ENCODE data around the gene PLIN3. TPM values are rescaled to one million over a fixed set of nuclear protein-coding genes. Genes with fewer than 3 reads are reported as not detected.
"Not testable (repeated sequence)": the region's sequence is repeated elsewhere in the genome, so short reads cannot be mapped to it uniquely, and the experiment has no call there.

Gene PLIN3
- total RNA-seq, 1 experiment from 2014 or later: 104 TPM

- ChIA-PET POLR2A (ENCODE audit: unreplicated experiment) (no interaction called here), CTCF (no interaction called here)
- no peak for DNase-seq
- no peaks in the 10 kb centered on the region for H3K79me2 ChIP-seq (ENCODE audit: low read depth)
- intact Hi-C loops (cut with micrococcal nuclease; ENCODE audit: unreplicated experiment): no loop called here
- H3K9me2 ChIP-seq (ENCODE audit: insufficient read depth): no peaks in the 10 kb centered on the region
- BruUV-seq (replicated peaks): no TSS peak
- H4K20me1 ChIP-seq (ENCODE audit: insufficient read depth): no peaks in the 10 kb centered on the region
- H3K4me2 ChIP-seq: no peak overlapping the region
- H3K36me3 ChIP-seq (ENCODE audit: low read depth): no peaks in the 10 kb centered on the region
- 0 out of 2 replicates have a peak, but pooled peaks cover under 1% of the 10 kb centered on the region for H3K4me1 ChIP-seq (replicated peaks; ENCODE audit: insufficient read depth)
- H3F3A ChIP-seq (ENCODE audit: insufficient read depth, low read depth): peaks cover 11% of the 10 kb centered on the region
- no peak for TF ChIP-seq EZH2 (IDR thresholded peaks at IDR 0.05; ENCODE audit: low read depth)
- TF ChIP-seq, protein P1, sequence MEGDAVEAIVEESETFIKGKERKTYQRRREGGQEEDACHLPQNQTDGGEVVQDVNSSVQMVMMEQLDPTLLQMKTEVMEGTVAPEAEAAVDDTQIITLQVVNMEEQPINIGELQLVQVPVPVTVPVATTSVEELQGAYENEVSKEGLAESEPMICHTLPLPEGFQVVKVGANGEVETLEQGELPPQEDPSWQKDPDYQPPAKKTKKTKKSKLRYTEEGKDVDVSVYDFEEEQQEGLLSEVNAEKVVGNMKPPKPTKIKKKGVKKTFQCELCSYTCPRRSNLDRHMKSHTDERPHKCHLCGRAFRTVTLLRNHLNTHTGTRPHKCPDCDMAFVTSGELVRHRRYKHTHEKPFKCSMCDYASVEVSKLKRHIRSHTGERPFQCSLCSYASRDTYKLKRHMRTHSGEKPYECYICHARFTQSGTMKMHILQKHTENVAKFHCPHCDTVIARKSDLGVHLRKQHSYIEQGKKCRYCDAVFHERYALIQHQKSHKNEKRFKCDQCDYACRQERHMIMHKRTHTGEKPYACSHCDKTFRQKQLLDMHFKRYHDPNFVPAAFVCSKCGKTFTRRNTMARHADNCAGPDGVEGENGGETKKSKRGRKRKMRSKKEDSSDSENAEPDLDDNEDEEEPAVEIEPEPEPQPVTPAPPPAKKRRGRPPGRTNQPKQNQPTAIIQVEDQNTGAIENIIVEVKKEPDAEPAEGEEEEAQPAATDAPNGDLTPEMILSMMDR (conservative IDR thresholded peaks at IDR 0.05): no peak
- H3K9me3 ChIP-seq (ENCODE audit: insufficient read depth, low read depth): no peaks in the 10 kb centered on the region
- H3K27me3 ChIP-seq (ENCODE audit: insufficient read depth, low read depth): no peaks in the 10 kb centered on the region
- H2AFZ ChIP-seq: no peak overlapping the region
- H3K27ac ChIP-seq: no peak overlapping the region
- H3K4me3 ChIP-seq: no peak overlapping the region
These were observed 60.3 kb downstream of the PLIN3 start for GRCh38 chr19:4807188-4807587.

- Histone ChIP-seq H3K79me2 (ENCODE audit: low read depth) (no peaks in the 10 kb centered on the region), H3K9me3 (ENCODE audit: insufficient read depth, low read depth) (no peaks in the 10 kb centered on the region), H3K27me3 (ENCODE audit: insufficient read depth, low read depth) (no peaks in the 10 kb centered on the region), H3K4me1 (replicated peaks; ENCODE audit: insufficient read depth) (peaks cover 9% of the 10 kb centered on the region), H2AFZ (no peak overlapping the region), H3K36me3 (ENCODE audit: low read depth) (no peaks in the 10 kb centered on the region), H3F3A (ENCODE audit: insufficient read depth, low read depth) (0 out of 2 replicates have a peak, but pooled peaks cover 7% of the 10 kb centered on the region), H3K9me2 (ENCODE audit: insufficient read depth) (no peaks in the 10 kb centered on the region), H3K4me3 (no peak overlapping the region), H3K4me2 (no peak overlapping the region), H3K27ac (no peak overlapping the region), H4K20me1 (ENCODE audit: insufficient read depth) (no peaks in the 10 kb centered on the region)
- no peak for DNase-seq
- POLR2A ChIA-PET (ENCODE audit: unreplicated experiment): no interaction called here
- TF ChIP-seq, protein P1 (conservative IDR thresholded peaks at IDR 0.05): no peak
- TF ChIP-seq EZH2 (IDR thresholded peaks at IDR 0.05; ENCODE audit: low read depth): no peak
- intact Hi-C loops (cut with micrococcal nuclease; ENCODE audit: unreplicated experiment): no loop called here
- CTCF ChIA-PET: no interaction called here
- no TSS peak for BruUV-seq (replicated peaks)
These were observed 61.1 kb downstream of the PLIN3 start for GRCh38 chr19:4806384-4806783.

- intact Hi-C loops (cut with micrococcal nuclease; ENCODE audit: unreplicated experiment): not testable (repeated sequence)
These were observed 62.3 kb downstream of the PLIN3 start for GRCh38 chr19:4805140-4805539.

More at GRCh38 chr19:4805140-4805539, 62.3 kb downstream of the PLIN3 start:
- H4K20me1 ChIP-seq (ENCODE audit: insufficient read depth); H3K4me3 ChIP-seq; BruUV-seq (replicated peaks); H3K79me2 ChIP-seq (ENCODE audit: low read depth); DNase-seq; H3K36me3 ChIP-seq (ENCODE audit: low read depth); H3K9me3 ChIP-seq (ENCODE audit: insufficient read depth, low read depth); H3K27me3 ChIP-seq (ENCODE audit: insufficient read depth, low read depth); POLR2A ChIA-PET (ENCODE audit: unreplicated experiment); H3K27ac ChIP-seq; H3K4me2 ChIP-seq; H2AFZ ChIP-seq; H3K9me2 ChIP-seq (ENCODE audit: insufficient read depth): not testable (repeated sequence)
- peaks cover 12% of the 10 kb centered on the region; the same call in 1 of the 2 replicates for H3F3A ChIP-seq (ENCODE audit: insufficient read depth, low read depth)
- CTCF ChIA-PET: interaction anchor here (0.6 kb wide), 1 partner anchor 266 kb away, joined by 4 read pairs; the partner anchor contains the start of gene LRG1
- H3K4me1 ChIP-seq (replicated peaks; ENCODE audit: insufficient read depth): peaks cover 19% of the 10 kb centered on the region
